ENCODE results near the gene CYP2E1.
"Not testable (repeated sequence)": the region's sequence is repeated elsewhere in the genome, so short reads cannot be mapped to it uniquely, and the experiment has no call there.

The CYP2E1 gene

DNA sequence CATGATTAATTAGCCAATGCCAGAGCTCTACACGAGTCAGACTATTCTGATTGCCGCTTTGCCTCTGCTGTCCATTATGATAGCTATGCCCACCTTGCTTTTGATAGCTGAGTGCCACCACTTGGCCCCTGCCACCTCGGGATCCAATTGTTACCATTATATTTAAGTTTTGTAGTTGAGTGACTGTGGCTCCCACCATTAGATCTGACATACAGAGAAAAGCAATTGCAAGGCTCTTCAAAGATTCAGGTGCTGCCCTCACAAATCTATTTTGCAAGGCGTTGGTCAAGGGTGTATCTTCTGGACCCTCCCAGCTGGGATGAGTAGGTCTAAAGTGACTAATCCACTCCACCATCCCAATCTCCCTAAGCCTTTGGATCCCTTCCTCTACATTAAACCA is 26.3 kb upstream of the CYP2E1 start:
- H3K27me3 ChIP-seq (replicated peaks; ENCODE audit: control insufficient read depth, insufficient read depth, low read length, poor library complexity, severe bottlenecking); DNase-seq; H3K9me3 ChIP-seq (ENCODE audit: control insufficient read depth, low read length); H3K4me3 ChIP-seq (ENCODE audit: insufficient read depth, low read depth, low read length, poor library complexity, severe bottlenecking); H3K27ac ChIP-seq (ENCODE audit: insufficient read depth, low read length, poor library complexity, severe bottlenecking); H3K36me3 ChIP-seq (ENCODE audit: control insufficient read depth, insufficient read depth, low read length); H3K4me1 ChIP-seq (ENCODE audit: control insufficient read depth, insufficient read depth, low read length, poor library complexity, severe bottlenecking): not testable (repeated sequence)

DNA sequence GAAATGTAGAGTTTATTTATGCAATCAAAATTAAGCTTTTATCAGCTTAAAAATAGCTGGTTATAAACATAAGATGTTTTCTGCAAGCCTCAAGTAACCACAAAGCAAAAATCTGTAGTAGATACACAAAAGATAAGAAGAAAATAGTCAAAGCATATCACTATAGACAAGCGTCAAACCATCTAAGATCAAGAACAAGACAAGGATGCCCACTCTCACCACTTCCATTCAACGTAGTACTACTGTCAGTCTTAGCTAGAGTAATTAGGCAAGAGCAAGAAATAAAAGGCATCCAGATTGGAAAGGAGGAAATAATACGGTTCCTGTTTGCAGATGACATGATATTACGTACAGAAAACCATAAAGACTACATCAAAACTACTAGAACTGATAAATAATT is 17.5 kb upstream of the CYP2E1 start:
- Histone ChIP-seq H3K36me3 (ENCODE audit: control insufficient read depth, insufficient read depth, low read length) (no peaks in the 10 kb centered on the region), H3K4me3 (ENCODE audit: insufficient read depth, low read depth, low read length, poor library complexity, severe bottlenecking) (no peak overlapping the region), H3K4me1 (ENCODE audit: control insufficient read depth, insufficient read depth, low read length, poor library complexity, severe bottlenecking) (no peaks in the 10 kb centered on the region), H3K27me3 (replicated peaks; ENCODE audit: control insufficient read depth, insufficient read depth, low read length, poor library complexity, severe bottlenecking) (no peaks in the 10 kb centered on the region), H3K9me3 (ENCODE audit: control insufficient read depth, low read length) (no peaks in the 10 kb centered on the region), H3K27ac (ENCODE audit: insufficient read depth, low read length, poor library complexity, severe bottlenecking) (no peak overlapping the region)
- no peak for DNase-seq

DNA sequence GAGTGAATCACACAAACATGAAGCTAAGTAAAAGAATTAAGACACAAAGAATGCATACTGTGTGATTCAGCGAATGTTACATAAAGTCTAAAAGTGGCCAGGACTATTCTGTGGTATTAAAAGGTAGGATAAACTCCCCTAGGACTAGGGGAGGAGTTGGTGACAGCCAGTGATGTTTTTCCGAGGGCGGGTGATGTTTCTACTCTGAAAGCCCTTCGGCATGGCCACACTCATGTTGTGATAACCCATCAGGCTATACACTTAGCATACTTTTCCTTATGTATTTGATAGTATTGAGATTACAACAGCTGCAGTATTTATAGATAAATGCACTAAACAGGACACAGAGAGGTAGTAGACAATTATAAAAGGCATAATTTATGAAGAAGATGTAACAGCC is 15.8 kb upstream of the CYP2E1 start:
- H3K4me3 ChIP-seq (ENCODE audit: insufficient read depth, low read depth, low read length, poor library complexity, severe bottlenecking), result no peak overlapping the region
- no peak for DNase-seq
- no peaks in the 10 kb centered on the region for H3K36me3 ChIP-seq (ENCODE audit: control insufficient read depth, insufficient read depth, low read length)
- no peaks in the 10 kb centered on the region for H3K27me3 ChIP-seq (replicated peaks; ENCODE audit: control insufficient read depth, insufficient read depth, low read length, poor library complexity, severe bottlenecking)
- no peaks in the 10 kb centered on the region for H3K4me1 ChIP-seq (ENCODE audit: control insufficient read depth, insufficient read depth, low read length, poor library complexity, severe bottlenecking)
- H3K9me3 ChIP-seq (ENCODE audit: control insufficient read depth, low read length), result no peaks in the 10 kb centered on the region
- no peak overlapping the region for H3K27ac ChIP-seq (ENCODE audit: insufficient read depth, low read length, poor library complexity, severe bottlenecking)

DNA sequence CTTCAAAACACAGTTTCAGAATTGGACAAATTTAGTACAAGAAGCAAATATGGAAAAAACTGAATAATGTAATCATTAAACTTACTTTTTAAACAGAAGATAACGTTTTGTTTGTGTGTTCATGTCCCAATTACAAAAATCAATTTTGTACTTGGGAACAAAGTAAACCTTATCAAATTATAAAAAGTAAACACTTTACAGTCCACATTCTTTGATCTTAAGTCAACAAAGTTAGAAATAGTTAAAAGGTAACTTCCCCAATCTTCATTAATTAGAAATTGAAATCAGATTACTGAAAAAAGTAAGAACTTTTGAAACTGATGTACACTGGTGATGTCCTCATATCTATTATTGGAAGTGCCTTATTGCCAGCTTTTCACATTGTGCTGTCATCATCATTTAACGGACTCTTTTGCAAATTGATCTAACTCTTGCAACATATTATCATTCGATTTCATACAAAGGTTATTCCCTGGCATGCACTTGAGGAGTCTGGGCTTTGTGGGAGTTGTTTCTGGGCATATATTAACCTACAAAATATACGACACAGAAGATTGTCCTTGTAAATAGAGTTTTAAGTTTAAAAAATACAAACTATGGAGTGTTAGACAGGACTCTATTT is 15.1 kb upstream of the CYP2E1 start:
- Histone ChIP-seq H3K4me1 (ENCODE audit: control insufficient read depth, insufficient read depth, low read length, poor library complexity, severe bottlenecking) (no peaks in the 10 kb centered on the region), H3K36me3 (ENCODE audit: control insufficient read depth, insufficient read depth, low read length) (no peaks in the 10 kb centered on the region)

DNA sequence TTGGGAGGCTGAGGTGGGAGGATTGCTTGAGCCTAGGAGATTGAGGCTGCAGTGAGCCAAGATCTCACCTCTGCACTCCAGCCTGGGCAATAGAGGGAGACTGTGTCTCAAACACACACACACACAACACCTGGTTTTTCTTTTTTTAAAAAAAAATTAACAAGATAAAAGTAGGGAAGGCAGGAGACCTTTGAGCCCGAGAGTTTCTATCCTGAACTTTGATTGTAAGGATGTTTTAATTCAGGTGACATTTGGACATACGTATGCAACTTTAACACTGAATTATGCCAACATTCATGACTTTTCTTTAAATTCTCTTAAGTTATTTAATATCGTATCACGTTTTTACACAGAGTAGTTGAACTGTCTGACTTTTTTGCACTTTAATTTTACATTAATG is 11.7 kb upstream of the CYP2E1 start:
- no peaks in the 10 kb centered on the region for H3K36me3 ChIP-seq (ENCODE audit: control insufficient read depth, insufficient read depth, low read length)
- H3K9me3 ChIP-seq (ENCODE audit: control insufficient read depth, low read length), result no peaks in the 10 kb centered on the region
- no peaks in the 10 kb centered on the region for H3K4me1 ChIP-seq (ENCODE audit: control insufficient read depth, insufficient read depth, low read length, poor library complexity, severe bottlenecking)
- H3K4me3 ChIP-seq (ENCODE audit: insufficient read depth, low read depth, low read length, poor library complexity, severe bottlenecking), result no peak overlapping the region
- H3K27me3 ChIP-seq (replicated peaks; ENCODE audit: control insufficient read depth, insufficient read depth, low read length, poor library complexity, severe bottlenecking), result no peaks in the 10 kb centered on the region
- DNase-seq, result no peak
- no peak overlapping the region for H3K27ac ChIP-seq (ENCODE audit: insufficient read depth, low read length, poor library complexity, severe bottlenecking)

More for the DNA sequence above, 15.1 kb upstream of the CYP2E1 start:
- no peak overlapping the region for H3K4me3 ChIP-seq (ENCODE audit: insufficient read depth, low read depth, low read length, poor library complexity, severe bottlenecking)
- H3K27ac ChIP-seq (ENCODE audit: insufficient read depth, low read length, poor library complexity, severe bottlenecking), result no peak overlapping the region
- no peaks in the 10 kb centered on the region for H3K9me3 ChIP-seq (ENCODE audit: control insufficient read depth, low read length)
- no peaks in the 10 kb centered on the region for H3K27me3 ChIP-seq (replicated peaks; ENCODE audit: control insufficient read depth, insufficient read depth, low read length, poor library complexity, severe bottlenecking)
- no peak for DNase-seq

DNA sequence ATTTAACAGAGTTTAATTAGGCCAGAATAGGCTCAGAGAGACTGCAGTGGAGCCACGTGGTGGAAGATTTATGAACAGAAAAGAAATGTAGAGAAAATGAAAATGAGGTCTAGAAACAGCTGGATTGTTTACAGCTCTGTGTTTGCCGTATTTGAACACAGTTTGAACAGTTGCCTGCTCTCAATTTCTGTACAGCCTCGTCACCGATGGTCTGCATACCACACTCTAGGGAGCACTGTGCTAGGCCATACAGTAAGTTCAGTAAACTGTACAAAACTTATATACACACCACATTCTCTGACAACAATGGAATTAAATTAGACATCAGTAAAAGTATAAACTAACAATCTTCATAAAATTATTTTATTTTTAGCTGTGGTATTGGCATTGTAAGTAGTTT is 11.1 kb upstream of the CYP2E1 start:
- H3K27me3 ChIP-seq (replicated peaks; ENCODE audit: control insufficient read depth, insufficient read depth, low read length, poor library complexity, severe bottlenecking), result no peaks in the 10 kb centered on the region
- H3K4me3 ChIP-seq (ENCODE audit: insufficient read depth, low read depth, low read length, poor library complexity, severe bottlenecking), result no peak overlapping the region
- no peaks in the 10 kb centered on the region for H3K4me1 ChIP-seq (ENCODE audit: control insufficient read depth, insufficient read depth, low read length, poor library complexity, severe bottlenecking)
- H3K9me3 ChIP-seq (ENCODE audit: control insufficient read depth, low read length), result no peaks in the 10 kb centered on the region
- no peak for DNase-seq
- no peak overlapping the region for H3K27ac ChIP-seq (ENCODE audit: insufficient read depth, low read length, poor library complexity, severe bottlenecking)
- H3K36me3 ChIP-seq (ENCODE audit: control insufficient read depth, insufficient read depth, low read length), result no peaks in the 10 kb centered on the region

DNA sequence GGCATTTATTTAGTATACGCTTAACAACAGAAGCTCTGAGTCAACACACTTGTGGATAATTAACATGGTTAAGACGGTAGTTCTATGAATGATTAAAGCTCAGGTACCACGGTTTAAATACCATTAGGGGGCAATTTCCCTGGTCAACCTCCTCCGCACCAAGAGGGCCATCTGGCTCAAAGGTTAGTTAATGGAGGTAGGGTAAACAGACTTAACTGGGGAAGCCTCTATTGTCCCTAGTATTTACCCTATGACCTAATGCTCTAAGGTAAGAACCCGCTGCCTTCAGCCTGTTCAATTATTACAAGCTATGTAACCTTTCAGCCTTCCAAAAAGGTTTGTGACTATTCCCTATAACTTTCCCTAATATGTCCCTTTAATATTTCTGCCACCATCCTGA is 8.6 kb upstream of the CYP2E1 start:
- not testable (repeated sequence) for DNase-seq; H3K36me3 ChIP-seq (ENCODE audit: control insufficient read depth, insufficient read depth, low read length)

DNA sequence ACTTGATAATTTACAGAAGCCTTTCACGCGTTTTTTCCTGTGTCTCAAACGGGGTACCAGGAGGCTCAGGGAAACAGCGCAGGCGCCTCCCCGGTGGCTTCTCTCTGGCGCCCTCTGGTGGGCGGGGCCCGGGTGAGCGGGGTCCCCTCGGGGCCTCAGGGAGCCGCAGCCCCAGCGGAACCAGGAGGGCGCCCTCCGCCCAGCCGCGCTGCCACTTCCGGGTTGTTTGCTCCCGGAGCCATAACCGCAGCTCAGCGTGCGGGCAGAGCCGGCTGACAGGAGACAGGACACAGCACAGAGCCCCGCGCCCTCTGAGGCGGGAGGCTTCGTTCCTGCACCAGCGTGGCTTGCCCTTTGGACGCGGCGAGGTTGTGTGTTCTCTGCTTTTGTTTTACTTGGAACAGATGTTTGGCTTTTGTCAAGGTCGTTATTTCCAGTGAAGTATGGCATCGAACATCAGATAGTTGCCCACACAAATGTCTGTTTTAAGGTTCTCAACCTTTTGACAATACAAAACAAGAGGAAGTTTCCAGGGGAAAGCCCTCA is 6.9 kb upstream of the CYP2E1 start:
- H3K36me3 ChIP-seq (ENCODE audit: control insufficient read depth, insufficient read depth, low read length), result no peaks in the 10 kb centered on the region
- peak; percentile 72 to 84 (median 79) for DNase-seq
- H3K27ac ChIP-seq (ENCODE audit: insufficient read depth, low read length, poor library complexity, severe bottlenecking), result no peak overlapping the region
- peak overlapping the region; percentile 26 for H3K4me3 ChIP-seq (ENCODE audit: insufficient read depth, low read depth, low read length, poor library complexity, severe bottlenecking)
- H3K4me1 ChIP-seq (ENCODE audit: control insufficient read depth, insufficient read depth, low read length, poor library complexity, severe bottlenecking), result no peaks in the 10 kb centered on the region
- no peaks in the 10 kb centered on the region for H3K9me3 ChIP-seq (ENCODE audit: control insufficient read depth, low read length)
- no peaks in the 10 kb centered on the region for H3K27me3 ChIP-seq (replicated peaks; ENCODE audit: control insufficient read depth, insufficient read depth, low read length, poor library complexity, severe bottlenecking)

More for the DNA sequence above, 8.6 kb upstream of the CYP2E1 start:
- H3K9me3 ChIP-seq (ENCODE audit: control insufficient read depth, low read length); H3K4me1 ChIP-seq (ENCODE audit: control insufficient read depth, insufficient read depth, low read length, poor library complexity, severe bottlenecking); H3K4me3 ChIP-seq (ENCODE audit: insufficient read depth, low read depth, low read length, poor library complexity, severe bottlenecking); H3K27me3 ChIP-seq (replicated peaks; ENCODE audit: control insufficient read depth, insufficient read depth, low read length, poor library complexity, severe bottlenecking); H3K27ac ChIP-seq (ENCODE audit: insufficient read depth, low read length, poor library complexity, severe bottlenecking): not testable (repeated sequence)

DNA sequence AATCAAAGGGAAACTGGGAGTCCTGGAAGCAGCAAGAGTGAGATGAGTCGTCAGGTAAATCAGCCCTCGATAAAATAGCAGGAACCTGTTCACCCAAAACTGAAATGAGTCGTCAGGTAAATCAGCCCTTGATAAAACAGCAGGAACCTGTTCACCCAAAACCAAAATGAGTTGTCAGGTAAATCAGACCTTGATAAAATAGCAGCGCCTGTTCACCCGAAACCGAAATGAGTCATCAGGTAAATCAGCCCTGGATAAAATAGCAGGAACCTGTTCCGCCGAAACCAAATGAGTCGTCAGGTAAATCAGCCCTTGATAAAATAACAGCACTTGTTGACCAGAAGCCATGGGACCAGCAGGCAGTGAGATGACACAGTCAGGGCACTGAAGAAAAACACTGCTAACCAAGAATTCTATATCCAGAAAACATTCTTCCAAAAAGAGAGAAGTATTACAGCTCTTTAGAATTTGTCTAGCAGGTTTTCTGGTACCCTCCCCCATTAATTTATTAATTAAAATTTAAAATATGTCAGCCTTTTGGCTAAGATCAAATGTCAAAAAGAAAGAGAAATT is 3.4 kb upstream of the CYP2E1 start:
- no peak overlapping the region for H3K4me3 ChIP-seq (ENCODE audit: insufficient read depth, low read depth, low read length, poor library complexity, severe bottlenecking)
- H3K27ac ChIP-seq (ENCODE audit: insufficient read depth, low read length, poor library complexity, severe bottlenecking), result no peak overlapping the region
- no peak for DNase-seq
- no peaks in the 10 kb centered on the region for H3K36me3 ChIP-seq (ENCODE audit: control insufficient read depth, insufficient read depth, low read length)
- peaks cover 9% of the 10 kb centered on the region for H3K4me1 ChIP-seq (ENCODE audit: control insufficient read depth, insufficient read depth, low read length, poor library complexity, severe bottlenecking)
- H3K9me3 ChIP-seq (ENCODE audit: control insufficient read depth, low read length), result no peaks in the 10 kb centered on the region
- peaks cover 5% of the 10 kb centered on the region for H3K27me3 ChIP-seq (replicated peaks; ENCODE audit: control insufficient read depth, insufficient read depth, low read length, poor library complexity, severe bottlenecking)

DNA sequence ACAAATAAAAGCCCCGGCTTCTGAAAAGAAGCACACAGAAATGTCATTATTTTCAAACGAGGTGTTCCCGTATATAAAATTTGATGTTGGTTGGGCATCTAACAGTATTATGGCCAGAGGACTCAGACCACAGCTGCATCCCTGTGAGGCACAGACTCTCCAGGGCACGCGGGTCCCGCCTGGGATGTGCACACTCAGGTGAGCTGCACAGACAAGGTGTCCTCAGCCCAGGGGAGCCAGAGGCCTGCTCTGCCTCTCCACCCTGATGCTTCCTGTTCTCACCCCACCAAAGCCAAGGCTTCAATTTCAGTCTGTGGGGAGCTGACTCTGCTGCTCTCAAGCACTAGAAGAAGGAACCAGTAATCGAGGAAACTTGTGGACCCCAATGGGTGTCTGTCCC is 1.7 kb upstream of the CYP2E1 start:
- Histone ChIP-seq H3K27ac (ENCODE audit: insufficient read depth, low read length, poor library complexity, severe bottlenecking) (no peak overlapping the region), H3K36me3 (ENCODE audit: control insufficient read depth, insufficient read depth, low read length) (no peaks in the 10 kb centered on the region), H3K27me3 (replicated peaks; ENCODE audit: control insufficient read depth, insufficient read depth, low read length, poor library complexity, severe bottlenecking) (peaks cover 7% of the 10 kb centered on the region), H3K9me3 (ENCODE audit: control insufficient read depth, low read length) (no peaks in the 10 kb centered on the region), H3K4me1 (ENCODE audit: control insufficient read depth, insufficient read depth, low read length, poor library complexity, severe bottlenecking) (peaks cover 25% of the 10 kb centered on the region), H3K4me3 (ENCODE audit: insufficient read depth, low read depth, low read length, poor library complexity, severe bottlenecking) (no peak overlapping the region)
- DNase-seq, result no peak
